GM12878 (cell line): Measurements from ENCODE around the gene PIM2. TPM values are rescaled to one million over a fixed set of nuclear protein-coding genes. Genes with fewer than 3 reads are reported as not detected.

Experiments
- ATAC-seq: fragments of 200-7000 bp; cut with Tn5 transposase; 3 replicates; pipeline ENCODE4 v1.9.1; 2020; ENCODE audit warnings: mild to moderate bottlenecking, moderate library complexity
- BruUV-seq: library from RNA; stranded (reverse); fragments of 400-500 nt; replicated peaks from 2 replicates; lab custom pipeline; 2021; lab: Mats Ljungman, UMichigan
- CTCF ChIA-PET: fragments of 300-600 bp; sonication (Branson Sonifier 250); formaldehyde crosslinking; extraction: SDS; loops from one replicate; lab custom pipeline; 2021; ENCODE audit warnings: inconsistent platforms; lab: Yijun Ruan, JAX
- POLR2A ChIA-PET: fragments of 350-600 bp; formaldehyde crosslinking; extraction: SDS; loops from one replicate; lab custom pipeline; 2021; ENCODE audit warnings: inconsistent platforms; lab: Charles Lee
- RAD21 ChIA-PET: fragments of 300-600 bp; sonication (Branson Sonifier 250); formaldehyde crosslinking; loops from one replicate; lab custom pipeline; 2023; ENCODE audit warnings: antibody characterized with exemption; ENCODE audit not compliant: unreplicated experiment; lab: Charles Lee
- SMC1A ChIA-PET: fragments of 300-600 bp; sonication (Branson Sonifier 250); formaldehyde crosslinking; loops from one replicate; lab custom pipeline; 2023; ENCODE audit not compliant: unreplicated experiment, uncharacterized antibody; lab: Charles Lee
- DNase-seq: peaks from one replicate; pipeline ENCODE4 v3.0.0-alpha.2; 2011; ENCODE audit warnings: low read depth, low spot score
- FAIRE-seq: peaks from 3 replicates; lab custom pipeline; 2011; peaks lifted over from hg19 to GRCh38; lab: Jason Lieb, UNC
- H2AFZ ChIP-seq: 2 replicates; pipeline ENCODE4 v1.6.0; 2011; ENCODE audit warnings: low read depth, low read length, control low read depth; ENCODE audit not compliant: control insufficient read depth
- H3K27ac ChIP-seq: 2 replicates; pipeline ENCODE4 v1.5.1; 2011; ENCODE audit warnings: control low read depth; ENCODE audit not compliant: control insufficient read depth, insufficient read depth
- H3K27me3 ChIP-seq, 2 experiments: replicated peaks in 1 of 2; 2 replicates each; pipeline versions ENCODE4 v1.6.0 to v1.6.1; 2011; ENCODE audit warnings: low read length in 1 of 2; ENCODE audit not compliant: control insufficient read depth in 2 of 2, insufficient read depth in 2 of 2
- H3K36me3 ChIP-seq, 2 experiments: 2 replicates each; pipeline ENCODE4 v1.5.1; 2011; ENCODE audit warnings: low read length in 1 of 2; ENCODE audit not compliant: control insufficient read depth in 2 of 2, insufficient read depth in 2 of 2
- H3K4me1 ChIP-seq: 2 replicates; pipeline ENCODE4 v1.6.1; 2011; ENCODE audit warnings: mild to moderate bottlenecking, low read length, moderate library complexity, mixed read lengths; ENCODE audit not compliant: control insufficient read depth, insufficient read depth
- H3K4me2 ChIP-seq: 2 replicates; pipeline ENCODE4 v1.6.0; 2011; ENCODE audit warnings: control low read depth; ENCODE audit not compliant: control insufficient read depth, insufficient read depth
- H3K4me3 ChIP-seq: fragments of 200-600 bp; sonication (generic); 2 replicates; pipeline ENCODE4 v1.5.1; 2016
- H3K79me2 ChIP-seq: 2 replicates; pipeline ENCODE4 v1.6.0; 2011; ENCODE audit warnings: low read length; ENCODE audit not compliant: control insufficient read depth, insufficient read depth
- H3K9ac ChIP-seq: 2 replicates; pipeline ENCODE4 v1.8.0; 2011; ENCODE audit warnings: low read length, control low read depth, mixed read lengths; ENCODE audit not compliant: control insufficient read depth, insufficient read depth
- H3K9me3 ChIP-seq: replicated peaks from 3 replicates; pipeline ENCODE4 v1.5.1; 2011; ENCODE audit warnings: mild to moderate bottlenecking, low read length; ENCODE audit not compliant: control insufficient read depth, insufficient read depth
- H4K20me1 ChIP-seq: 2 replicates; pipeline ENCODE4 v1.6.0; 2011; ENCODE audit not compliant: control insufficient read depth, insufficient read depth
- CREB1 ChIP-seq: IDR thresholded peaks from 2 replicates; pipeline ENCODE4 v1.6.1; 2012; ENCODE audit warnings: low read depth, mild to moderate bottlenecking, inconsistent platforms
- EED ChIP-seq: sonication (generic); IDR thresholded peaks from 2 replicates; pipeline ENCODE4 v1.6.1; 2016; ENCODE audit warnings: antibody characterized with exemption, low read depth
- KAT2A ChIP-seq: conservative IDR thresholded peaks from 2 replicates; pipeline ENCODE4 v1.6.1; 2011; ENCODE audit warnings: low read depth, low read length; ENCODE audit not compliant: control insufficient read depth
- MTA2 ChIP-seq: fragments of 450-650 bp; IDR thresholded peaks from 2 replicates; pipeline ENCODE4 v1.6.1; 2016; ENCODE audit warnings: low read depth, mild to moderate bottlenecking, moderate library complexity
- RUNX3 ChIP-seq: IDR thresholded peaks from 2 replicates; pipeline ENCODE4 v1.6.1; 2012; ENCODE audit warnings: low read length, inconsistent platforms
- WGBS: methylation state at CpG from one replicate; pipeline ENCODE4 v1.1.6; 2016; ENCODE audit warnings: low lambda C conversion rate; ENCODE audit not compliant: insufficient replicate concordance, insufficient coverage; ENCODE audit errors: missing lambda C conversion rate; 5-methylcytosine and 5-hydroxymethylcytosine counted together
- in situ Hi-C: fragments of 300-500 bp; cut with MboI; formaldehyde crosslinking; loops from 9 replicates; pipeline ENCODE4 v1.14.3; 2018; ENCODE audit warnings: mixed read lengths
- intact Hi-C: fragments of 100-400 bp; cut with micrococcal nuclease; formaldehyde crosslinking; loops from one replicate; pipeline ENCODE4 v1.14.2; 2022; ENCODE audit not compliant: unreplicated experiment
- polyA plus RNA-seq, 11 experiments: library from polyadenylated mRNA; depleted of rRNA in 4 of 11; unstranded in 6 of 11; stranded (reverse) in 5 of 11; fragments of >200 nt; fragmentation: Nextera tagmentation in 4 of 11; fragmentation: Illumina TruSeq in 1 of 11; extraction: Ambion mirVana in 4 of 11; extraction: Trizol in 1 of 11; gene quantifications; 1 replicate in 1 of 11; 2 replicates in 10 of 11; pipeline versions ENCODE4 v1.2.1 to v1.2.3, GENCODE V29; 2011 to 2016; ENCODE audit warnings: inconsistent platforms in 2 of 11, missing spikeins in 2 of 11, low read depth in 1 of 11
- total RNA-seq, 4 experiments: library from RNA; depleted of rRNA in 3 of 4; stranded (reverse); fragments of >200 nt in 3 of 4; fragmentation: Illumina TruSeq in 1 of 4; extraction: Trizol in 1 of 4; gene quantifications; 2 replicates each; pipeline versions ENCODE4 v1.2.1 to v1.2.3, GENCODE V29; 2013 to 2021
- TF ChIP-seq, protein P1 (sequence below): IDR thresholded peaks from 2 replicates; pipeline ENCODE4 v1.6.1; 2012; ENCODE audit warnings: low read depth, low read length, improper control_type of control experiment
- TF ChIP-seq, protein P2 (sequence below): fragments of 450-650 bp; IDR thresholded peaks from 2 replicates; pipeline ENCODE4 v1.6.1; 2017; ENCODE audit warnings: low read depth, mild to moderate bottlenecking, moderate library complexity

PIM2 gene
- total and polyA plus RNA-seq, 10 of the 15 experiments (the other 5 are each of a cell fraction or from before 2014, with no cell fraction given): 19.2 to 96.8 (median 32.3) TPM

DNA sequence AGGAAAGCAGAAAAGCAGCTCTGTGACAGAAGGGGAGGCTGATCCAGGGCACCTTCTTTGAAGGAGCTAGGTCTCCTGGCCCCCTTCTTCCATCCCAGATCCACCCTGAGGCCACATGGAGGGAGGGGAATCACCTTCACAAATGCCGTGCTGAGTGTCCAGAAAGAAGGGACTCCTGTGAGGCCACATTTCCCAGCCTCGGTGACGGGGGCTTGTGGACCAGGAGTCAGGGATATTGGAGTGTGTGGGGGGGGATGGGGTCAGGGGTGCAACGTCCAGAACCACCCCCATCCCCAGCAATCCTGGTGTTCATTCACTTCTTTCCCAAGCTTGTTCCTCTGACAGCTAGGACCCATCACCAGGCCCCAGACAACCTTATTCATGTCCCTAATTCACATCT lies 25.9 kb downstream of the PIM2 start:
- no peak for TF ChIP-seq CREB1
- no peak for TF ChIP-seq RUNX3
- TF ChIP-seq, protein P1, sequence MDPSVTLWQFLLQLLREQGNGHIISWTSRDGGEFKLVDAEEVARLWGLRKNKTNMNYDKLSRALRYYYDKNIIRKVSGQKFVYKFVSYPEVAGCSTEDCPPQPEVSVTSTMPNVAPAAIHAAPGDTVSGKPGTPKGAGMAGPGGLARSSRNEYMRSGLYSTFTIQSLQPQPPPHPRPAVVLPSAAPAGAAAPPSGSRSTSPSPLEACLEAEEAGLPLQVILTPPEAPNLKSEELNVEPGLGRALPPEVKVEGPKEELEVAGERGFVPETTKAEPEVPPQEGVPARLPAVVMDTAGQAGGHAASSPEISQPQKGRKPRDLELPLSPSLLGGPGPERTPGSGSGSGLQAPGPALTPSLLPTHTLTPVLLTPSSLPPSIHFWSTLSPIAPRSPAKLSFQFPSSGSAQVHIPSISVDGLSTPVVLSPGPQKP: no peak
- TF ChIP-seq MTA2: no peak
- TF ChIP-seq, protein P2, sequence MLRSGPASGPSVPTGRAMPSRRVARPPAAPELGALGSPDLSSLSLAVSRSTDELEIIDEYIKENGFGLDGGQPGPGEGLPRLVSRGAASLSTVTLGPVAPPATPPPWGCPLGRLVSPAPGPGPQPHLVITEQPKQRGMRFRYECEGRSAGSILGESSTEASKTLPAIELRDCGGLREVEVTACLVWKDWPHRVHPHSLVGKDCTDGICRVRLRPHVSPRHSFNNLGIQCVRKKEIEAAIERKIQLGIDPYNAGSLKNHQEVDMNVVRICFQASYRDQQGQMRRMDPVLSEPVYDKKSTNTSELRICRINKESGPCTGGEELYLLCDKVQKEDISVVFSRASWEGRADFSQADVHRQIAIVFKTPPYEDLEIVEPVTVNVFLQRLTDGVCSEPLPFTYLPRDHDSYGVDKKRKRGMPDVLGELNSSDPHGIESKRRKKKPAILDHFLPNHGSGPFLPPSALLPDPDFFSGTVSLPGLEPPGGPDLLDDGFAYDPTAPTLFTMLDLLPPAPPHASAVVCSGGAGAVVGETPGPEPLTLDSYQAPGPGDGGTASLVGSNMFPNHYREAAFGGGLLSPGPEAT: no peak
- no peak for TF ChIP-seq KAT2A
- no peak for TF ChIP-seq EED
- peaks cover 11% of the 10 kb centered on the region for H3K79me2 ChIP-seq
- H3K4me3 ChIP-seq: no peak overlapping the region
- no peaks in the 10 kb centered on the region for H4K20me1 ChIP-seq
- ATAC-seq (no peak), FAIRE-seq (no peak), DNase-seq (no peak)
- RAD21 ChIA-PET: no interaction called here
- H3K9me3 ChIP-seq: no peaks in the 10 kb centered on the region; the same call in 2 of the 3 replicates
- no peaks in the 10 kb centered on the region for H3K4me1 ChIP-seq
- H3K27me3 ChIP-seq: no peaks in the 10 kb centered on the region
- H3K9ac ChIP-seq: no peak overlapping the region
- CTCF ChIA-PET: interaction anchor here (0.9 to 2.1 kb wide), 3 partner anchors 8 to 151 kb away, joined by 3 to 8 read pairs (median 3); partner anchors contain the start of gene TFE3
- no peak overlapping the region for H2AFZ ChIP-seq
- intact Hi-C loops: loop anchor here (5.0 to 10.0 kb wide), 2 partner anchors 246 to 418 kb away; partner anchors contain the start of genes FTSJ1 and SLC38A5
- SMC1A ChIA-PET: interaction anchor here (1.3 to 2.0 kb wide), 3 partner anchors 11 to 149 kb away, joined by 3 to 5 read pairs (median 4); no protein-coding TSS in a partner anchor
- in situ Hi-C loops: no loop called here
- BruUV-seq: no TSS peak
- 66% methylated on average over 4 of the region's 4 CpGs for WGBS
- no peak overlapping the region for H3K27ac ChIP-seq
- H3K36me3 ChIP-seq: no peaks in the 10 kb centered on the region
- H3K4me2 ChIP-seq: no peak overlapping the region
- POLR2A ChIA-PET: interaction anchor here (0.8 kb wide), 1 partner anchor 19 kb away, joined by 3 read pairs; no protein-coding TSS in a partner anchor
